Neural cell (in vitro differentiated cells): Measurements from ENCODE around the gene HDAC4.

ENCODE experiments used
- EP300 ChIP-seq: fragments of 450-650 bp; conservative IDR thresholded peaks from 2 replicates; pipeline ENCODE4 v1.6.1; 2014; ENCODE audit warnings: antibody characterized with exemption, mild to moderate bottlenecking, moderate library complexity; ENCODE audit not compliant: poor library complexity, severe bottlenecking
- EZH2 ChIP-seq: fragments of 200-600, 300-800 bp; shearing (Covaris generic), sonication (generic); IDR thresholded peaks from 2 replicates; pipeline ENCODE4 v1.6.1; 2014; ENCODE audit warnings: antibody characterized with exemption, low read length, borderline replicate concordance, mild to moderate bottlenecking; ENCODE audit not compliant: insufficient read depth, poor library complexity, severe bottlenecking
- MXI1 ChIP-seq: fragments of 450-650 bp; conservative IDR thresholded peaks from 2 replicates; pipeline ENCODE4 v1.6.1; 2014; ENCODE audit warnings: antibody characterized with exemption, mild to moderate bottlenecking; ENCODE audit not compliant: poor library complexity, severe bottlenecking
- POLR2AphosphoS5 ChIP-seq: IDR thresholded peaks from 2 replicates; pipeline ENCODE4 v1.6.1; 2012
- SMC3 ChIP-seq: fragments of 450-650 bp; conservative IDR thresholded peaks from 2 replicates; pipeline ENCODE4 v1.6.1; 2014; ENCODE audit warnings: antibody characterized with exemption, mild to moderate bottlenecking, moderate library complexity; ENCODE audit not compliant: poor library complexity
- TAF1 ChIP-seq: IDR thresholded peaks from 2 replicates; pipeline ENCODE4 v1.6.1; 2012; ENCODE audit warnings: low read depth
- TF ChIP-seq, protein P1 (sequence below): fragments of 450-650 bp; IDR thresholded peaks from 2 replicates; pipeline ENCODE4 v1.5.1; 2014; ENCODE audit warnings: antibody characterized with exemption, mild to moderate bottlenecking, moderate library complexity; ENCODE audit not compliant: poor library complexity, severe bottlenecking
- TF ChIP-seq, protein P2 (sequence below): IDR thresholded peaks from 2 replicates; pipeline ENCODE4 v1.6.1; 2012; ENCODE audit warnings: borderline replicate concordance

DNA sequence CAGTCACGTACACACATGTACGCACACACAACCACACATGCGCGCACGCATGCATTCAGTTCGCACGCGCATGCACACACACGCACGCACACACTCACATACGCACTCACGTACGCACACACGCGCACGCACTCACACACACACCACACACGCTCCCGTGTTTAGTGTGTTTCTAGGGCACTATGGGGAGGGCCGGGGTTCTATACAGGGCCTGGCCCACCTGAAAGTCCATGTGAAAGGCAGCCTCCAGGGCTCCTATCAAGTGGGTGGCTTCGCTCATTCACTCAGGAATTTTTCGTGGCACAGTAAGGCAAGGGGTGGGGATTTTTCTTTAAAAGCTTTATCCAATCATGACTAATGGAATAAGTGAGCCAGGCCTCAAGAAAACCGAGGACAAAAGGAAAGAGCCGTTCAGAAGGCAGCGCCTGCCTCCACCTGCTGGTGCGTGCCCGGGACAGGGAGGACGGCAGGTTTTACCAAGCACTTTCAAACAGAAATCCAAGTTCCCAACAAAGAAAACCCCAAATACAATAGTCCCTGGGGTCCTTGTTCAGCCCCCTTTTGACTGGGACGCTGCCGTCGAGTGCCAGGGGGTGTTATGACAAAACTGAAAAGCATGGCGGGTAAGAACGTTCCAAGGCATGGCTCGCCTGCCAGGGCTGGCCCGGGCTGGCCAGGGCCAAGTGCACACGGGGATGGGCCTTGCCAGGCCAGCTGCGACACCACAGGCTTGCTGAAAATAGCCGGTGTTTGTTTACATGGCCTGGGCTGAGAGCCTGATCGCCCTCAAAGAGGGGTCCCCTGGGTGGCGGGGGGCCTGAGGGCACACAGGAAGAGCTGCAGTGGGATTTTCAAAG, 110.0 kb downstream of the HDAC4 start:
- TF ChIP-seq, protein P1, sequence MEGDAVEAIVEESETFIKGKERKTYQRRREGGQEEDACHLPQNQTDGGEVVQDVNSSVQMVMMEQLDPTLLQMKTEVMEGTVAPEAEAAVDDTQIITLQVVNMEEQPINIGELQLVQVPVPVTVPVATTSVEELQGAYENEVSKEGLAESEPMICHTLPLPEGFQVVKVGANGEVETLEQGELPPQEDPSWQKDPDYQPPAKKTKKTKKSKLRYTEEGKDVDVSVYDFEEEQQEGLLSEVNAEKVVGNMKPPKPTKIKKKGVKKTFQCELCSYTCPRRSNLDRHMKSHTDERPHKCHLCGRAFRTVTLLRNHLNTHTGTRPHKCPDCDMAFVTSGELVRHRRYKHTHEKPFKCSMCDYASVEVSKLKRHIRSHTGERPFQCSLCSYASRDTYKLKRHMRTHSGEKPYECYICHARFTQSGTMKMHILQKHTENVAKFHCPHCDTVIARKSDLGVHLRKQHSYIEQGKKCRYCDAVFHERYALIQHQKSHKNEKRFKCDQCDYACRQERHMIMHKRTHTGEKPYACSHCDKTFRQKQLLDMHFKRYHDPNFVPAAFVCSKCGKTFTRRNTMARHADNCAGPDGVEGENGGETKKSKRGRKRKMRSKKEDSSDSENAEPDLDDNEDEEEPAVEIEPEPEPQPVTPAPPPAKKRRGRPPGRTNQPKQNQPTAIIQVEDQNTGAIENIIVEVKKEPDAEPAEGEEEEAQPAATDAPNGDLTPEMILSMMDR: no peak
- TF ChIP-seq SMC3: no peak
- TF ChIP-seq MXI1: no peak
- no peak for TF ChIP-seq EP300
- TF ChIP-seq TAF1: no peak
- TF ChIP-seq, protein P2, sequence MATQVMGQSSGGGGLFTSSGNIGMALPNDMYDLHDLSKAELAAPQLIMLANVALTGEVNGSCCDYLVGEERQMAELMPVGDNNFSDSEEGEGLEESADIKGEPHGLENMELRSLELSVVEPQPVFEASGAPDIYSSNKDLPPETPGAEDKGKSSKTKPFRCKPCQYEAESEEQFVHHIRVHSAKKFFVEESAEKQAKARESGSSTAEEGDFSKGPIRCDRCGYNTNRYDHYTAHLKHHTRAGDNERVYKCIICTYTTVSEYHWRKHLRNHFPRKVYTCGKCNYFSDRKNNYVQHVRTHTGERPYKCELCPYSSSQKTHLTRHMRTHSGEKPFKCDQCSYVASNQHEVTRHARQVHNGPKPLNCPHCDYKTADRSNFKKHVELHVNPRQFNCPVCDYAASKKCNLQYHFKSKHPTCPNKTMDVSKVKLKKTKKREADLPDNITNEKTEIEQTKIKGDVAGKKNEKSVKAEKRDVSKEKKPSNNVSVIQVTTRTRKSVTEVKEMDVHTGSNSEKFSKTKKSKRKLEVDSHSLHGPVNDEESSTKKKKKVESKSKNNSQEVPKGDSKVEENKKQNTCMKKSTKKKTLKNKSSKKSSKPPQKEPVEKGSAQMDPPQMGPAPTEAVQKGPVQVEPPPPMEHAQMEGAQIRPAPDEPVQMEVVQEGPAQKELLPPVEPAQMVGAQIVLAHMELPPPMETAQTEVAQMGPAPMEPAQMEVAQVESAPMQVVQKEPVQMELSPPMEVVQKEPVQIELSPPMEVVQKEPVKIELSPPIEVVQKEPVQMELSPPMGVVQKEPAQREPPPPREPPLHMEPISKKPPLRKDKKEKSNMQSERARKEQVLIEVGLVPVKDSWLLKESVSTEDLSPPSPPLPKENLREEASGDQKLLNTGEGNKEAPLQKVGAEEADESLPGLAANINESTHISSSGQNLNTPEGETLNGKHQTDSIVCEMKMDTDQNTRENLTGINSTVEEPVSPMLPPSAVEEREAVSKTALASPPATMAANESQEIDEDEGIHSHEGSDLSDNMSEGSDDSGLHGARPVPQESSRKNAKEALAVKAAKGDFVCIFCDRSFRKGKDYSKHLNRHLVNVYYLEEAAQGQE: no peak
- no peak for TF ChIP-seq POLR2AphosphoS5
- TF ChIP-seq EZH2: no peak
